ENCODE measurements around the gene SGSM2.

GRCh38 chr17:2403044-2403443 lies 65.7 kb downstream of the SGSM2 start:
- TF ChIP-seq, protein P1, sequence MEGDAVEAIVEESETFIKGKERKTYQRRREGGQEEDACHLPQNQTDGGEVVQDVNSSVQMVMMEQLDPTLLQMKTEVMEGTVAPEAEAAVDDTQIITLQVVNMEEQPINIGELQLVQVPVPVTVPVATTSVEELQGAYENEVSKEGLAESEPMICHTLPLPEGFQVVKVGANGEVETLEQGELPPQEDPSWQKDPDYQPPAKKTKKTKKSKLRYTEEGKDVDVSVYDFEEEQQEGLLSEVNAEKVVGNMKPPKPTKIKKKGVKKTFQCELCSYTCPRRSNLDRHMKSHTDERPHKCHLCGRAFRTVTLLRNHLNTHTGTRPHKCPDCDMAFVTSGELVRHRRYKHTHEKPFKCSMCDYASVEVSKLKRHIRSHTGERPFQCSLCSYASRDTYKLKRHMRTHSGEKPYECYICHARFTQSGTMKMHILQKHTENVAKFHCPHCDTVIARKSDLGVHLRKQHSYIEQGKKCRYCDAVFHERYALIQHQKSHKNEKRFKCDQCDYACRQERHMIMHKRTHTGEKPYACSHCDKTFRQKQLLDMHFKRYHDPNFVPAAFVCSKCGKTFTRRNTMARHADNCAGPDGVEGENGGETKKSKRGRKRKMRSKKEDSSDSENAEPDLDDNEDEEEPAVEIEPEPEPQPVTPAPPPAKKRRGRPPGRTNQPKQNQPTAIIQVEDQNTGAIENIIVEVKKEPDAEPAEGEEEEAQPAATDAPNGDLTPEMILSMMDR (IDR thresholded peaks at IDR 0.05), result no peak
- TF ChIP-seq POLR2AphosphoS5 (IDR thresholded peaks at IDR 0.05; ENCODE audit: insufficient read depth in 1 of 2, low read depth in 1 of 2), result no peak
- no peak for TF ChIP-seq POLR2A (IDR thresholded peaks at IDR 0.05)
